Endothelial cell of umbilical vein (primary cell): ENCODE results near the gene CLCN6. TPM values are rescaled to one million over a fixed set of nuclear protein-coding genes. Genes with fewer than 3 reads are reported as not detected.

ENCODE experiments used
- BruUV-seq: library from RNA; stranded (reverse); fragments of 400-500 nt; replicated peaks from 2 replicates; lab custom pipeline; 2021; lab: Mats Ljungman, UMichigan
- CTCF ChIA-PET: fragments of 300-600, 350-600 bp; sonication (Branson Sonifier 250); formaldehyde crosslinking; loops from one replicate; lab custom pipeline; 2021; ENCODE audit warnings: antibody characterized with exemption, inconsistent platforms; lab: Charles Lee
- POLR2A ChIA-PET: fragments of 300-600, 350-600 bp; sonication (Branson Sonifier 250); formaldehyde crosslinking; loops from one replicate; lab custom pipeline; 2021; ENCODE audit warnings: antibody characterized with exemption, inconsistent platforms; lab: Charles Lee
- DNase-seq: peaks from one replicate; pipeline ENCODE4 v3.0.0-alpha.2; 2011; ENCODE audit warnings: low read depth, low spot score
- FAIRE-seq: peaks from 2 replicates; lab custom pipeline; 2011; peaks lifted over from hg19 to GRCh38; lab: Jason Lieb, UNC
- H2AFZ ChIP-seq: 2 replicates; pipeline ENCODE4 v1.6.0; 2012; ENCODE audit warnings: low read depth, low read length, control low read depth, inconsistent platforms
- H3K27ac ChIP-seq: 2 replicates; pipeline ENCODE4 v1.5.1; 2011; ENCODE audit warnings: low read depth, mild to moderate bottlenecking, control low read depth, low read length, moderate library complexity; ENCODE audit not compliant: insufficient read depth
- H3K27me3 ChIP-seq, 2 experiments: 2 replicates each; pipeline versions ENCODE4 v1.6.0 to v1.6.1; 2011; ENCODE audit warnings: low read length in 2 of 2, mixed read lengths in 1 of 2; ENCODE audit not compliant: control insufficient read depth in 2 of 2, insufficient read depth in 2 of 2
- H3K36me3 ChIP-seq, 2 experiments: 2 replicates in 1 of 2; 3 replicates in 1 of 2; pipeline ENCODE4 v1.5.1; 2011; ENCODE audit warnings: low read length in 2 of 2, mild to moderate bottlenecking in 1 of 2, moderate library complexity in 1 of 2; ENCODE audit not compliant: control insufficient read depth in 2 of 2, insufficient read depth in 2 of 2; ENCODE audit errors: extremely low read depth in 1 of 2
- H3K4me1 ChIP-seq: 3 replicates; pipeline ENCODE4 v1.5.1; 2011; ENCODE audit warnings: mild to moderate bottlenecking, low read length; ENCODE audit not compliant: control insufficient read depth, insufficient read depth; ENCODE audit errors: extremely low read depth
- H3K4me2 ChIP-seq: 2 replicates; pipeline ENCODE4 v1.6.1; 2011; ENCODE audit warnings: low read length, control low read depth, mixed read lengths; ENCODE audit not compliant: insufficient read depth
- H3K4me3 ChIP-seq, 3 experiments: fragments of 200-600 bp in 1 of 3; sonication (generic), shearing (Covaris generic) in 1 of 3; replicated peaks in 1 of 3; 2 replicates each; pipeline ENCODE4 v1.5.1; 2011 to 2016; ENCODE audit warnings: control low read depth in 3 of 3, low read length in 3 of 3, mild to moderate bottlenecking in 2 of 3, inconsistent platforms in 1 of 3, low read depth in 1 of 3, moderate library complexity in 1 of 3; ENCODE audit not compliant: insufficient read depth in 1 of 3
- H3K79me2 ChIP-seq: 2 replicates; pipeline ENCODE4 v1.6.0; 2012; ENCODE audit warnings: low read length, inconsistent platforms; ENCODE audit not compliant: control insufficient read depth, insufficient read depth
- H3K9ac ChIP-seq: replicated peaks from 2 replicates; pipeline ENCODE3; 2011; ENCODE audit warnings: low read length, control low read depth; ENCODE audit not compliant: insufficient read depth; ENCODE audit errors: extremely low read depth
- H3K9me1 ChIP-seq: replicated peaks from 3 replicates; pipeline ENCODE4 v1.6.0; 2011; ENCODE audit warnings: mild to moderate bottlenecking, low read length; ENCODE audit not compliant: control insufficient read depth, insufficient read depth; ENCODE audit errors: extremely low read depth
- H3K9me3 ChIP-seq: replicated peaks from 2 replicates; pipeline ENCODE4 v1.5.1; 2012; ENCODE audit warnings: low read length, inconsistent platforms; ENCODE audit not compliant: control insufficient read depth, insufficient read depth
- H4K20me1 ChIP-seq: replicated peaks from 2 replicates; pipeline ENCODE3; 2011; ENCODE audit warnings: mild to moderate bottlenecking, low read length; ENCODE audit not compliant: control insufficient read depth, insufficient read depth; ENCODE audit errors: extremely low read depth
- CTCF ChIP-seq, 2 donors: IDR thresholded peaks; 1 replicate in 1 of 2; 2 replicates in 1 of 2; pipeline ENCODE4 v1.5.1; 2011; ENCODE audit warnings: low read length in 2 of 2, mild to moderate bottlenecking in 2 of 2, moderate library complexity in 2 of 2, control low read depth in 1 of 2, inconsistent platforms in 1 of 2, low read depth in 1 of 2; ENCODE audit not compliant: insufficient read depth in 1 of 2; ENCODE audit errors: extremely low read depth in 1 of 2
- EZH2 ChIP-seq: IDR thresholded peaks from 2 replicates; pipeline ENCODE4 v1.6.1; 2012; ENCODE audit warnings: borderline replicate concordance, low read depth, mild to moderate bottlenecking, moderate library complexity, low read length, inconsistent platforms; ENCODE audit not compliant: severe bottlenecking
- FOS ChIP-seq: IDR thresholded peaks from 2 replicates; pipeline ENCODE4 v1.6.1; 2011; ENCODE audit warnings: mild to moderate bottlenecking, low read length, moderate library complexity, borderline replicate concordance; ENCODE audit not compliant: insufficient read depth
- GATA2 ChIP-seq: IDR thresholded peaks from 2 replicates; pipeline ENCODE4 v1.7.0; 2011; ENCODE audit warnings: low read depth, mild to moderate bottlenecking, moderate library complexity, mixed read lengths, low read length; ENCODE audit not compliant: insufficient read length, insufficient read depth
- JUN ChIP-seq: IDR thresholded peaks from 2 replicates; pipeline ENCODE4 v1.6.1; 2011; ENCODE audit warnings: borderline replicate concordance, low read depth; ENCODE audit not compliant: insufficient read length, insufficient read depth
- MAX ChIP-seq: IDR thresholded peaks from 2 replicates; pipeline ENCODE4 v1.6.1; 2011; ENCODE audit not compliant: insufficient read depth, insufficient read length
- MYC ChIP-seq: IDR thresholded peaks from one replicate; pipeline ENCODE4 v1.6.1; 2011; ENCODE audit warnings: mild to moderate bottlenecking, low read depth, low read length
- POLR2A ChIP-seq: IDR thresholded peaks from 2 replicates; pipeline ENCODE4 v1.6.1; 2012; ENCODE audit warnings: low read depth, mild to moderate bottlenecking, control low read depth, low read length
- POLR2AphosphoS5 ChIP-seq: IDR thresholded peaks from 2 replicates; pipeline ENCODE4 v1.6.1; 2012; ENCODE audit warnings: low read depth, mild to moderate bottlenecking, control low read depth, low read length, moderate library complexity; ENCODE audit not compliant: insufficient read depth
- dilution Hi-C: fragments of 300-500 bp; cut with MboI; formaldehyde crosslinking; loops from one replicate; pipeline ENCODE4 v1.15.0; 2019; ENCODE audit warnings: low sequenced_read_pairs; ENCODE audit not compliant: extremely low pct_ligation_motif_present
- intact Hi-C: fragments of 100-400 bp; cut with micrococcal nuclease; formaldehyde crosslinking; loops from one replicate; pipeline ENCODE4 v1.10.0; 2022
- polyA plus RNA-seq, 4 experiments: library from polyadenylated mRNA; depleted of rRNA in 3 of 4; stranded (reverse) in 3 of 4; unstranded in 1 of 4; fragments of >200 nt; gene quantifications; 2 replicates each; pipeline versions ENCODE4 v1.2.1 to v1.2.3, GENCODE V29; 2011 to 2012; ENCODE audit warnings: missing spikeins in 1 of 4
- total RNA-seq: library from RNA; stranded (reverse); gene quantifications from 2 replicates; pipeline ENCODE4 v1.2.3, GENCODE V29; 2021

The CLCN6 gene
- total and polyA plus RNA-seq, 2 donors (not counting 3 experiments of a cell fraction or from before 2014, with no cell fraction given) = 20.4 to 41.2 TPM

DNA sequence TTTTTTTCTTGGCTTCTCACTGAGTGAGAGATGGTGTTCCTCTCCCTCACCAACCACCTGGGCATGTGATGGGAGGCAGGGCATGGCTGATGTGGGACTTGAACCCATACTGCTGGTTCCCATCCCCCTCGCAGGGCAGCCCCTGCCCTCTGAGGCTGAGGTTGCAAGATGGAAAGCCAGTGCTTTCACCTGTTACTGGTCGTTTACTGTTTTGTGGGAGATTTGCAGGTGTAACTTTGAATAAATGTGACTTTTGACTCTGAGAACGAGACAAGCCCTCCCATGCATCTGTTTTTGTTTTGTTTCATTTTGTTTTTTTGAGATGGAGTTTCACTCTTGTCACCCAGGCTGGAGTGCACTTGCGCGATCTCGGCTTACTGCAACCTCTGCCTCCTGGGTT, 22.4 kb upstream of the CLCN6 start:
- TF ChIP-seq MYC = no peak
- no peak for TF ChIP-seq EZH2
- TF ChIP-seq CTCF (IDR thresholded peaks at IDR 0.05; ENCODE audit: extremely low read depth in 1 of 2, insufficient read depth in 1 of 2, low read depth in 1 of 2, low read length in 2 of 2) = no peak
- no peak for TF ChIP-seq FOS
- no peak for TF ChIP-seq JUN
- TF ChIP-seq POLR2A = no peak
- no peak for TF ChIP-seq MAX
- no peak for TF ChIP-seq POLR2AphosphoS5
- TF ChIP-seq GATA2 = no peak
- Histone ChIP-seq H3K27ac (no peak overlapping the region), H2AFZ (no peak overlapping the region), H4K20me1 (no peaks in the 10 kb centered on the region), H3K4me3 (no peak overlapping the region), H3K4me2 (no peak overlapping the region), H3K4me1 (peaks cover 8% of the 10 kb centered on the region), H3K36me3 (no peaks in the 10 kb centered on the region), H3K79me2 (no peaks in the 10 kb centered on the region), H3K27me3 (no peaks in the 10 kb centered on the region), H3K9ac (no peak overlapping the region), H3K9me1 (no peaks in the 10 kb centered on the region), H3K9me3 (no peaks in the 10 kb centered on the region)
- BruUV-seq = no TSS peak
- FAIRE-seq (no peak), DNase-seq (no peak)
- CTCF ChIA-PET = interaction anchor here (5.5 kb wide), 1 partner anchor 14 kb away, joined by 31 read pairs; no protein-coding TSS in a partner anchor
- POLR2A ChIA-PET = no interaction called here
- intact Hi-C loops (no loop called here), dilution Hi-C loops (no loop called here)
